ENCODE results near the gene FETUB.
"Not testable (repeated sequence)": the region's sequence is repeated elsewhere in the genome, so short reads cannot be mapped to it uniquely, and the experiment has no call there.

FETUB gene

DNA sequence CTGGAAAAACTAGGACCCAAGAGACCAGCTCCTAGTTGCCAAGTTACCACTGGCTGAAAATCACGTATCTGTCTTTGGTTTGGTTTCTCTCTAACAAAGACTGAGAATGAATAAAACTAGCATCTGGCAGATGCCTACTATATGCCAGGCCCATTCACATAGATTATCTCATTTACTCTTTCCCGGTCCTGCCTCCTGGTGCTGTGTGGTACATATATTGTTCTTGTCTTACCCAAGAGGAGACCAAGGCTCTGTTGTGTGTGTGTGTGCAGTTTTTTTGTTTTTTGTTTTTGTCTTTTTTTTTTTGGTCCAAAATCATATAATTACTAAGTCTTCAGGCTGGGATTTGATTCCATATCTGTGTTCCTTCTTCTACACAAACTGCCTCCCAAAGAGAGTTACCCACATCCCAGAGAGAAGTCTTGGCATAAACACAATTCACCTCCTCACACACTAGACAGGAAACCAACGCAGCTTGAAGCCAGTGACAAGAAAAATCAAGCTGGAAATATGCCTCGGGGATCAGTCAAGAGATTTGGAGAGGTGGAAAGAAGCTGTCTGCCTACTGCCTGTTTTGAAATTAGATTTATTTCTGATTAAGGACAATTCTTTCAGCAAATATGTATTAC is 26.4 kb upstream of the FETUB start:
- ATAC-seq, result no peak

DNA sequence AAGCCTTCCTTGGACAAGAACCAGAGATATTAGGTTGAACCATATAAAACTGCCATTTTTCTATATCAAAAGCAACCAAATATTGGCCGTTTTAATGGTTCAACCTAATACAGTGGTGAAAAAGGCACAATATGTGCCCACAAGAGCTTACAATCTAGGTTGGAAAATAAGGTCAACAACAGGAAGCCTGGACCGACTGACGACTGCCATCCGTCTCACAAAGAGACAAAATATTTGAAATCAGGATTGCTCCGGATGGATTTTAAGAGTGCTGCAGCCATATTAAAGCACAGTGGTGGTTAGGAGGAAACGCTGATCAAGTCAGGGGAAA is 26.0 kb upstream of the FETUB start:
- ATAC-seq, result no peak

DNA sequence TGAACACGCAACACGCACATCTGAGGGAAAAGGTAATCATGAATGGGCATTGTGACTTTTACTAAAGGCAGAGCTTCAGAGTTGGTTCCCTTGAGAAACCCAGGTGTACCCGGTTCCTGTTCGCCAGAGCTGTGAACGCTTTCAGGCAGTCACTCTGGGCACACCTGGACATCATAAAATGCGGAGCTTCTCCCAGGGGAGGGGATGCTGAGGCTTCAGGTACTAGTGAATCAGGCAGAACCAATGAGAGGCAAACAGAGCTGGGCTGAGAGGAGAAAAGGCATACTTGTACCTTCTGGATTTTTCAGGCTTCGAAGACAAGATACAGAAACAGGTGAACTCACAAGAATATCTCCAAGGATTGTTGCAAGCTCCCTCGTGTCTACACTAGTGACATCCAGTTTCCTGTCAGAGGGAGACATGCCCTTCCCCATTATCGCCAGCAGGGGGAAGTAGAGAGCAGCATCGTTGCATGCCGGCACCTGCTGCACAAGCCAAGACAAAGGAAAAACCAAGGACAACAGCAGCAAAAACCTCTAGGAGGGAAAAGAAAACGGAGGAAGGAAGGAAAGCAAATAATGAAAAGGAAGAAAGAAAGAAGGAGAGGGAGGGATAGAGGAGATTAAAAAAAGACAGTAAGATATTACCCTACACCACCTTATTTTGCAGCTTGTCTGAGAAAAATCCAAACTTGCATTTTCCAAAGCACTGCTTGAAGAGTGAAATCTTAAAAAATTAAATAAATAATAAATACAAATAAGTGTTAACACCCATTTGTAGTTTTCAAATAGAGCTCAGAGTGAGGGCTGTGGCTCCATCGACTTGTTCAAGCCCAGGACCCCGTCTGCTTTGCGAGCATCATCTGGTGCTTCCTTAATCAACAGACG is 25.4 kb upstream of the FETUB start:
- ATAC-seq, result peak; percentile 48 to 51

DNA sequence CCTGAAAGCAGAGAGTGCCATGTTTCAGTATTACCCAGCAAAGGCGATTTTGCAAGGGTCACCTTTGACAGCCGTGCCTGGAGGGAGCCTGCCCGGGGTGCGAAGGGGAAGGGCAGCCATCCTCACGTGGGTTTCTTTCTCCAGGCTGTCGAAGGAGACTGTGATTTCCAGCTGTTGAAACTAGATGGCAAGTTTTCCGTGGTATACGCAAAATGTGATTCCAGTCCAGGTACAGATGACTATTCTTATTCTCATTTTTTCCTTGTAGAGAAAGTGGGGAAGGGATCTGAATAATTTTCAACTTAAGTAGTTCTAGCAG is 23.9 kb upstream of the FETUB start:
- ATAC-seq, result no peak

DNA sequence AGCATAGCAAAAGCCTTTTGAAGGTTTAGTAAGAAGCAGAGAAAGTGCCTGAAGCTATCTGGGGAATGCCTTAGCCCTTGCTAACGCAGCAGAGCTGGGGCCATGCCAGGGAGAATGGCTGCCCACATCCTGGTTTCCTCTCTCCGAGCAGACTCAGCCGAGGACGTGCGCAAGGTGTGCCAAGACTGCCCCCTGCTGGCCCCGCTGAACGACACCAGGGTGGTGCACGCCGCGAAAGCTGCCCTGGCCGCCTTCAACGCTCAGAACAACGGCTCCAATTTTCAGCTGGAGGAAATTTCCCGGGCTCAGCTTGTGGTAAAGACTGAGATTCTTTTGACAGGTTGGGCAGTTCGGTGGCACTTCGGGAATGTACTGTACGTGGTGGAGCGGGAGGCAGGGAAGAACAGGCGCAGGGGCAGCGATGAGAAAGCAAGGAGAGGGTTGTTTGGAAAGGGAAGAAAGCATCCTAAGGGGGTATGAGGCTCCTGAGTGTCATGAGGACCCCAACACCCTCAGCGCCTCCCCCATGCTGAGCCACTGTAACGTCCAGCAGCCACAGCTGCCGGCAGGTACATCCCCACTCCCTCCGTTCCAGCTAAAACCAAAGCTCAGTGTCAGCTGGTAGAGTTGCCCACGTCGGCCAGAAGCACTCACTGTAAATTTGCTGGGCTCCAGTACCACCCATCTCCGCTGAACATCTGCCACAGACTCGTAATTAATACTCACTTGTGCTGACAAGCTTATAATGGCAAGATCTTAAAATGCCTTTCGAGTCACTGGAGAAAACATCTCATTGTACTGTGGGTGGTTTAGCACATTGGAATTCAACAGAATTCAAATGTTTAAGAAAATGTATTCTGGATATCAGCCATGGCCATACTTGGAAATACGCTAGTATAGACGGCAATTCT is 22.9 kb upstream of the FETUB start:
- peak; percentile 98 to 99 for ATAC-seq

DNA sequence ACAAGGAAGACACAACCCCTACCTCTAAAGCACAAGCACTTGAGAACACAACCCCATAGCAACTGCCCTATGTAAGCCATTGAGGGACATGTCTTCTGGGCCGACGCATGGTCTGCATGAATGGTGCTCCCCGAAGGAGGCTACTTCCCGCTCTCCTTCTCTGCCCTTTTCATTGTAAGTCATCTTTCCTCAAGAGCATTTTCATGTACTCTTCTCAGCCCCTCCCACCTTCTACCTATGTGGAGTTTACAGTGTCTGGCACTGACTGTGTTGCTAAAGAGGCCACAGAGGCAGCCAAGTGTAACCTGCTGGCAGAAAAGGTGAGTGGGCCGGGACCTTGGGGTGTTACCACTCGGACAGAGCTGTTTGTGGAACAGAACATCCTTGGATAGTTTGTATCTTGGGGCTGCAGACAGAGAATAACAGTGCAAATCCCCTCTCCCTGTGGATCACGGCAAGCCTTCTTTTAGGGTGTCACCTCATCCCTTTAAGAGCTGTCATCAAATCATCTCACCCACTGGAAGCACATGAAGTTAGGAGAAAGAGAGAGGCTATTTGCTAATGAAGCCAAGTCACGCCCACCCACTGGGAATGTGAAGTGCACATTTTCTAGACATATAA is 21.8 kb upstream of the FETUB start:
- no peak for ATAC-seq

DNA sequence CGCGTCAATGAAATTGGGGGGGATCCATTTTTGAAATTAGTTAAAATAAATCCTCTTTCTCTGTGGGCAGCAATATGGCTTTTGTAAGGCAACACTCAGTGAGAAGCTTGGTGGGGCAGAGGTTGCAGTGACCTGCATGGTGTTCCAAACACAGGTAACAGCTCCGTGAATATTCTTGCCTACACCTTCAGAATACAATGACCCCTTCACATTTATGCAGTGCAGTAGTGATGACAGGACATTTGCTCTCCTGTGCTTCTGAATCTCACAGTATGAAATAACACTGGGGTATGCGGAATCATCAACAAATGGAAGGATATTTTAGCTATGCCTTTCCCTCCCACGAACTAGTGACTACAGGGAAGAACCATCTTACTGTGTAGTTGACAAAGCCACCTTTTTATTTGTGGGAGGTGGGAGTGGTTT is 20.4 kb upstream of the FETUB start:
- ATAC-seq, result no peak

DNA sequence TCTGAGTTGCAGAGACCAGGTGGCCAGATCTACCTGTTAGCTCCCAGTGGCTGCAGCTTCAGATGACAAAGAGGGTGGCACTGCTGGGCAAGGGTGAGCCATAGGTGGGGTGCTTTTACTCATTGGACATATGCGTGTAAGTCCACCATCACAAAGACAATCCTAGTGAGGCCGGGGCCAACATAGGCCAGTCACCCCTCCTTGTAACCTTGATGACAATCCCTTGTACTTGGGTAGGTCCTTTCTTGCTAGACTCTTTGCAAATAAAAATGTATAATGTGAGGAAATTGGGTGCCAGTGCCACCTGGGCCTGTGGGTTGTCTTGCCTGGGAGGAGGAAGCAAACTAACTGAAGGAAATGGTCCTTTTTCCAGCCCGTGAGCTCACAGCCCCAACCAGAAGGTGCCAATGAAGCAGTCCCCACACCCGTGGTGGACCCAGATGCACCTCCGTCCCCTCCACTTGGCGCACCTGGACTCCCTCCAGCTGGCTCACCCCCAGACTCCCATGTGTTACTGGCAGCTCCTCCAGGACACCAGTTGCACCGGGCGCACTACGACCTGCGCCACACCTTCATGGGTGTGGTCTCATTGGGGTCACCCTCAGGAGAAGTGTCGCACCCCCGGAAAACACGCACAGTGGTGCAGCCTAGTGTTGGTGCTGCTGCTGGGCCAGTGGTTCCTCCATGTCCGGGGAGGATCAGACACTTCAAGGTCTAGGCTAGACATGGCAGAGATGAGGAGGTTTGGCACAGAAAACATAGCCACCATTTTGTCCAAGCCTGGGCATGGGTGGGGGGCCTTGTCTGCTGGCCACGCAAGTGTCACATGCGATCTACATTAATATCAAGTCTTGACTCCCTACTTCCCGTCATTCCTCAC is 19.7 kb upstream of the FETUB start:
- ATAC-seq, result no peak

DNA sequence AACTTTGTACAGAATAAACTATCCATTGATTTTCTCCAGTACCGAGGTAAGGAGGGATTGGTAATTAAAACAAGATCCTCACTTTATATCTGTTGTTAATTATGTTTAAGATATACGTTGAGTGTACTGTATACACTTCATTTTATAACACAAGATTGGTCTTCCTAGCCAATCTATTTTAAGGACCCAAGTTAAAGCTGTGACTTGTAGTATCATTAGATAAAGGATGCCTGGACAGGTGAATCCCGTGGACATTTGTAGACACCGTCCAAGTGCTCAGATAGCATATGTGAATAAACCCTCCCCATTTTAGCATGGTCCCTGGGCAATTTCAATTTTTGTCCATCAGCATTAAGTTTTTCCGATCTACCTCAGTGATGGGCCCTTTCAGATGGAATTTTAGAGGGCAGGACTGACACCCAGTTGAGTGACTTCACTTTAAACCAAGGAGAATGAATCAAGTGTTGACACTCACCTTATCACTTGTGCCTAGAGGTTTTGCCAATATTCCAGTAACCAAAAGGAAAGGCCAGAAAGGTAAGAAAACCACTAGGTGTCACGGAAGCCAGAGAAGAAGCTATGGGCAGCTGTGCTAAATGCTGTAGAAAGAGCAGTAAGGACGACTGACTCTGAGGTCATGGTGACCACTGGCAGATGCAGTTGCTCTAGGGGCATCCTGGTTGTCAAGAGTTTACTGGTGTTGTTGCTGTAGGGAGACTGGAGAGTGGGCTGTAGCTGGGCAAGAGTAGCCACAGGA is 18.1 kb upstream of the FETUB start:
- ATAC-seq, result no peak

DNA sequence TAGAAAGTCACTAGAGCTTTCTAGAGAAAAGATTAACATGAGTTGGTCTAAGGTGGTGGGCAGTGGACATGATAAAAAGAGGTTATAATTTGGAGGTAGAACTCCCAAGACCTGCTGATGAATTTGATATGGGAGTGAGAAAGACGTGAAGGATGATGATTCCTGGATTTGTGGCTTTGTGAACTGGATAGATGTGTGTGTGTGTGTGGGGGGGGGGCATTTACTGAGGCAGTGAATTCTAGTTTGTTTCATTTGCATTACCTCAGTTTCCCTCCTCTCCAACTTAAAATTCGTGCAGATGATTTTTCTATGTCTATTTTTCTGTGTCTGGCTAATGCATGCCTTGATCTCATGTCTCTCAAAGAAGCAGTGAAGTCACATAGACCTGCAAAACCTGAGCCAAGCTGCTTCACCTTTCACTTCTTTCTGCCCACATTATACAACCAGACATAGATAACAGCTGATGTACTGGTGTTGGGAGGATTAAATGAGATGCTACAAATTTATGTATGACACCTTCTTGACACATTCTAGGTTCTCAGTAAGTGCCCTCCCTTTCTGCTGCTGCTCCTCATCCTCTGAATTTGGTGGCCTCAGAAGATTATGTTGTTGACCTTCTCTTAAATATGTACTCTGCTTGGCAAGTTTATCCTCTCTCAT is 17.4 kb upstream of the FETUB start:
- ATAC-seq, result no peak

DNA sequence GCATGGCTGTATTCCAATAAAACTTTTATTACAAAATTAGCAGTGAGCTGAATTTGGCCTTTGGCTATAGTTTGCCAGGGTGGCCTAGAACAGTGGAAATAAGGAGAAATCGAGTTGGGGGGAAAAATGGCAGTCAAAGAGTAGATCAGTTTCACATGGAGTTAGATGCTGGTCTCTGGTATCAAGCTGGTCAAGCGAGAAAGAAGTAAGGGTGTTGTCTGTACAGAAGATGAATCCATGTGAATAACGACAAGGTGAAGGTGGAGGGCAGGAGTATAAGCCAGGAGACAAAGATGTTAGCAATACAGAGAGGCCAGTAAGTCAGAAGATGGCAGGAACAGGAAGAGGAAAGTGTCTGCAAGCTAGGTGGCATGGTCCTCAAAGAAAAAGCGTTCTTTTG is 15.6 kb upstream of the FETUB start:
- no peak for ATAC-seq

DNA sequence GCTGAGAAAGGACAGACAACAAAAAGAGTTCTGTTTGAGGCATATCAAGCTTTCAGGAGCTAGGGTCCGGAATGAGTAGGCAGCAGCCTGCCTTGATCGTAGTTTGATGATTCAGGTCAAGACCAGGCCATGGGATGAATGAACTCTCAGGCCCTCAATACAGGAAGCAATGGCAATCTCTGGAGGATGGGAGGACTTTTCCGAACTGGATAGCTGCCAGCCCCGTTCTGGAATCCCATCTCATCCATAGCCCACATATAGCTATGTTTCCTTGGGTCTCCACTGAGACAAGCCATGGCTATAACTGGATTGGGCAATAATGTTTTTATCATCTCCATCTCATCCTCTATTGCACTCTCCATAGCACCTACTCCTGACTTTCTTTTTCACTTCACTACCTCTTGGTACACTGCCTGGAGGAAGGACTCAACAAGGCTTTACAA is 14.6 kb upstream of the FETUB start:
- no peak for ATAC-seq

DNA sequence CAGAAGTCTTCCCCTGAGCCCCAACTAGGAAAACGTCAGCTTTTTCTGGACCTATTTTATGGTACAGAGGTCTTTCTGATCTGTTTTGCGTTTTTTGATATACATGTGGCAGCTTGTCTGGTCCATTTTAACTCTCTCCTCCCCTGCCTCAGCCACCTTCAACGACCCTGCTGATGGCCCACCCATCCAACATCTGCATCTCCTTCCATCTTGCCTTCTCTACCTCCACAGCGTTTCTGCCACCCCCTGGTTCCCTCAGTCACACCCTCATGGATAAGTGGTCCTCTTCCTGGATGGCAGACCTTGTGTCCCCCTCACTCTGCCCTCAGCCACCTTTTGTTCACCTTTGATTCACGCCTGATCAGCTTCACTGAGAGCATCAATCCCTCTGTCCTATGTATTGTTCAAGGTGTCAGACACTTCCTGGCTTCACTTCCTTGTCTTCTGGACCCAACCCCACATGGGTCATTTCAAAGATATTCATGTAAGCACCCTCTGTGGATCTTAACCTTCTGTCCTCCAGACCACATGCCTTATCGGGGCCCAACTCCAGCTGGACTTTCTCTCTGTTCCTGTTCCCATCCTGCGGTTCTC is 13.8 kb upstream of the FETUB start:
- ATAC-seq, result no peak

DNA sequence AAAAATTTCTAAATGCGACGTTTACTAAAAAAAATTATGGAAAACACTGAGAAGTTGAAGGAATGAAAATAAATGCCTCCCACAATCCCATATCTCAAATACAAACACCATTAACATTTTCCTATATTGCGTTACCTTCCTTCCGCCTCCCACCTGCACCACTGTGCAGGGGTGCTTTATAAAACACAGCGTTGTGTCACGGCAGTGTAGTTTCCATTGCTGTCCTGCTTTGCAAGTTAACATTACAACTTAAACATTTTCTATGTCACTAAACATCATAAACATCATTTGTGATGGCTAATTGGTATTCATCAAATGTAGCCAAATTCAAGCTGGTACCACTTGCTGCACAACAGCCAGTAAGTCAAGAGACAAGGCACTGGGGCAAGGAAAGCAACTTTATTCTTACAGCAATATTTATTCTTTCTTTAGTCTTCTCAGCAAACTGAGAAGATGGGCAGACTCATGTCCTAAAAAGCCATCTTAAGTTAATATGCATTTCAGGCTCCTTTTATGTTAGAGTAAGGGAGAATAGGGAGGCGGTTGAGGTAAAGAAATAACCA is 12.3 kb upstream of the FETUB start:
- no peak for ATAC-seq

DNA sequence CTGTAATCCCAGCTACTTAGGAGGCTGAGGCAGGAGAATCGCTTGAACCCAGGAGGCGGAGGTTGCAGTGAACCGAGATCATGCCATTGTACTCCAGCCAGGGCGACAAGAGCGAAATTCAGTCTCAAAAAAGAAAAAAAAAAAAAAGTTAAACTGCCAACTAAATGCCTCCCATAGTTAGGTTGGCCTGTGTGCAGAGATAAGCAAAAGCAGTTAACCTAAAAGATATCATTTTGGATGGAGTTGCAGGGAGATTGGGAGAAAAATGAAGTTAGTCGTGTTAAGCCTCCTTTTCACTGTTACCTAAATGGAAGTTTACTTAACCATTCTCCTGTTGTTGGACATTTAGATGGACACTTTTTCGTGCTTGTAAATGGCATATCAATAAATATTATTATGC is 11.4 kb upstream of the FETUB start:
- no peak for ATAC-seq

DNA sequence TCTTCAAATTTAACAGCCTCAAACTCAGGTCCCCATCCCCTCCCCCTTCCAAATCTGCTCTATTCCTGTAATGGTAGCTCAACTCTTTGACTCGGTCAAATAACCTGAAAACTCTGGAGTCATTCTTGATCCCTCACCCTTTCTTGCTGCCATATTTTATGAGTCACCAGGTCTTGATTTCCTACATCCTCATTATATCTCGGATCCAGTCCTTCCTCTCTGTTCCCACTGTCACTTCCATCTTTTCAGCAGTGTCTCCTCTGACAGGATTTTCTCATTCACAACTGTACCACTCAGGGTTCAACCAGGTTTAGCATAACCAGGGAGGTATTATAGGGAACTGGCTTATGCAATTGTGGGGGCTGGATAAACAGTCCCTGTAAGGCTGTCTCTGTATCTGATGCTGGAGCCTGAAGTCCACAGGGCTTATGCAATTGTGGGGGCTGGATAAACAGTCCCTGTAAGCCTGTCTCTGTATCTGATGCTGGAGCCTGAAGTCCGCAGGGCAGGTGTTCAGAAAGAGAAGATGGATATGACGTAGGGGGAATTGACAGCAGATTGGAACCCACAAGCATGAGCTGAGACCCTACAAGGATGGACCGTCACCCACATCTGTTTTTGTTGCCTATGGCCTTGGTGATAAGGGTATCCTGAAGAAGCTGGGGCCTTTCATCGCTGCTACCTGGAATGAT is 9.1 kb upstream of the FETUB start:
- no peak for ATAC-seq

DNA sequence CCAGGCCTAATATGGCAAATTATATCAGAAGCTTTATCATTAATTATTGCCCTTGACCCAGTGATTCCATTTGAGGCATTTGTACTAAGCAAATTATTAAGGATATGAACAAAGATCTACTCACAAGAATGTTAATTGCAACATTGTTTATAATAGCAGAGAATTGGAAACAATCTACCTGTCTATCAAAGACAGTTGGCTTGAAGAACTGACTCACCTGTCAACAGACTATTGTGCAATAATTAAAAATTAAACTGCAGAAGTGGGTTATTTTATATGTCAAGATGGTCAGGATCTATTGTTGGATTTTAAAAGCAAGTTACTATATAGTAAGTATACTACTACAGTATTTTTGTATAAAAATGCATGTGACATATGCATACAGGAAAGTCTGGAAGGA is 6.7 kb upstream of the FETUB start:
- no peak for ATAC-seq

DNA sequence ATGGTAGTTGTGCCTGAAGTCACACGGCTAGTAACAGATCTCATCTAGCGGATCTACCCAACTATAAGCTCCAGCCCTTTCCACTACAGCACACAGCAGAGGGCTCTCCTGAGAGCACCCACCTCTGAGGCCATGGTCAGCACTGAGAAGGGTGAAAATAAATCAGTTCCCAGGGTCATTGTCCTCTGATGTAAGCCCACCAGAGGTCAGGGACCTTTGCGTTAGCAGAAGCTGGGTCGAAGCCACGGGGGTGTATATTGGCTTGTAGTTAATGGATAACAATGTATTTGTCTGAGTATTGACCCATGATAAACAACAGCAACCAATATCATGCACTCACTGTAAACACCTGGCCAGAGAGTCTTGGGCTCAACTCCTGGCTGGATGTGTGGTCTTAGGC is 6.0 kb upstream of the FETUB start:
- not testable (repeated sequence) for ATAC-seq

DNA sequence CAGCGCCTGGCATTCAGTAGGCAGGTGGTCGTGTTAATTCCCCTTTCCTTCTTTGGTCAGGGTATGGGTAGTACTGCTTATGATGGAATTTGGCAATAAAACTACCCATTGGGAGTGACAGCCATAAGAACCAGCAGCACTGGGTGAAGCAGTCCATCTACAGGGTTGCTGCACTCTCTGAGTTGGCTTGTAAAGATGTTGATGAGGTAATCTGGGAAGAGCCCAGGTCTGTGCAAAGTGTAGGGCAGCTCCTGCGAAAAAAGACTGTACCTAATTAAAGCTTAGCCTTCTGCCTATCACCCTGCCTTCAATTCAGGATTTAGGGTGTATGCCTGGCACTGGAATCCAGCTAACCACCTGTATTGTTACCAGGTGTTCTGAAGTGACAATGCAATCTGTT is 4.7 kb upstream of the FETUB start:
- no peak for ATAC-seq
